Thyroid gland (tissue), 4 donors: Measurements from ENCODE around the gene C22orf31. TPM values are rescaled to one million over a fixed set of nuclear protein-coding genes. Genes with fewer than 3 reads are reported as not detected.

Experiments used
- DNase-seq, 2 donors: peaks; one replicate each; pipeline ENCODE4 v3.0.0-alpha.2; 2019
- H3K27ac ChIP-seq, 3 donors: fragments of 200-600 bp; sonication (generic); 1 replicate in 2 of 3; 2 replicates in 1 of 3; pipeline ENCODE4 v1.5.1; 2016 to 2019; ENCODE audit warnings: mild to moderate bottlenecking in 1 of 3, moderate library complexity in 1 of 3
- H3K27me3 ChIP-seq: fragments of 200-600 bp; sonication (generic); one replicate; pipeline ENCODE4 v1.5.1; 2019
- H3K36me3 ChIP-seq, 2 donors: fragments of 200-600 bp; sonication (generic); one replicate each; pipeline ENCODE4 v1.5.1; 2016 to 2019
- H3K4me1 ChIP-seq, 2 donors: fragments of 200-600 bp; sonication (generic); one replicate each; pipeline ENCODE4 v1.5.1; 2017 to 2019
- H3K4me3 ChIP-seq, 3 donors: fragments of 200-600 bp; sonication (generic); replicated peaks in 1 of 3; 1 replicate in 2 of 3; 2 replicates in 1 of 3; pipeline ENCODE4 v1.5.1; 2016; ENCODE audit warnings: mild to moderate bottlenecking in 1 of 3
- H3K9me3 ChIP-seq: fragments of 200-600 bp; sonication (generic); one replicate; pipeline ENCODE4 v1.5.1; 2017
- CTCF ChIP-seq, 6 experiments: fragments of 200-600 bp in 3 of 6; fragments of 450-650 bp in 3 of 6; sonication (generic) in 3 of 6; IDR thresholded peaks; one replicate each; pipeline ENCODE4 v1.5.1; 2016 to 2019; ENCODE audit warnings: antibody characterized with exemption in 6 of 6, mild to moderate bottlenecking in 2 of 6, inconsistent platforms in 1 of 6, moderate library complexity in 1 of 6
- POLR2A ChIP-seq, 2 donors: fragments of 450-650 bp; IDR thresholded peaks; one replicate each; pipeline ENCODE4 v1.6.1; 2017; ENCODE audit warnings: antibody characterized with exemption in 2 of 2, mild to moderate bottlenecking in 2 of 2, moderate library complexity in 1 of 2
- WGBS, 2 donors: methylation state at CpG; one replicate each; pipeline ENCODE4 v1.1.5; 2017; 5-methylcytosine and 5-hydroxymethylcytosine counted together
- intact Hi-C: fragments of 100-400 bp; cut with DNase I; formaldehyde crosslinking; loops from one replicate; pipeline ENCODE4 v1.15.1; 2023
- total RNA-seq, 4 donors: library from RNA; depleted of rRNA; stranded (reverse); fragments of >200 nt; gene quantifications; one replicate each; pipeline ENCODE4 v1.2.3, GENCODE V29; 2016

Gene C22orf31
- total RNA-seq, 4 donors from 2014 or later = not detected

- intact Hi-C loops = loop anchor here (10.0 kb wide), 1 partner anchor 118 kb away; no protein-coding TSS in a partner anchor
These were observed 29.0 kb downstream of the C22orf31 start for GRCh38 chr22:29032584-29032983.

GRCh38 chr22:29032014-29032475 is 29.6 kb downstream of the C22orf31 start:
- Histone ChIP-seq H3K36me3 (no peaks in the 10 kb centered on the region), H3K27ac (peak overlapping the region; percentile 88 to 96 (median 90)), H3K27me3 (no peaks in the 10 kb centered on the region), H3K4me3 (no peak overlapping the region), H3K4me1 (peaks cover 29 to 44% of the 10 kb centered on the region in 2 donors), H3K9me3 (no peaks in the 10 kb centered on the region)
- TF ChIP-seq POLR2A (IDR thresholded peaks at IDR 0.05) (no peak), CTCF (IDR thresholded peaks at IDR 0.05) (no peak)
- DNase-seq = no peak
- intact Hi-C loops = loop anchor here (10.0 kb wide), 1 partner anchor 117 kb away; no protein-coding TSS in a partner anchor
- 66 to 75% methylated on average over 4 to 8 of the region's 8 CpGs for WGBS, 2 donors

More at GRCh38 chr22:29032584-29032983, 29.0 kb downstream of the C22orf31 start:
- no peak for TF ChIP-seq CTCF (IDR thresholded peaks at IDR 0.05)
- TF ChIP-seq POLR2A (IDR thresholded peaks at IDR 0.05) = peak in 1 of 2 donors; percentile 40
- Histone ChIP-seq H3K4me1 (peaks cover 29 to 44% of the 10 kb centered on the region in 2 donors), H3K27me3 (no peaks in the 10 kb centered on the region), H3K27ac (peak overlapping the region; percentile 88 to 96 (median 90)), H3K36me3 (no peaks in the 10 kb centered on the region), H3K9me3 (no peaks in the 10 kb centered on the region), H3K4me3 (no peak overlapping the region)
- DNase-seq = peak; percentile 68 to 70
- WGBS, 2 donors = 23 to 25% methylated on average over 2 of the region's 2 CpGs

GRCh38 chr22:29031227-29032011 is 30.2 kb downstream of the C22orf31 start:
- peak in 3 of 6 experiments; percentile 2 to 19 (median 5) for TF ChIP-seq CTCF (IDR thresholded peaks at IDR 0.05)
- peak in 1 of 2 donors; percentile 58 for TF ChIP-seq POLR2A (IDR thresholded peaks at IDR 0.05)
- peak; percentile 91 to 93 for DNase-seq
- H3K4me3 ChIP-seq = peak overlapping the region in 1 of 3 donors; percentile 44
- 18 to 25% methylated on average over 18 of the region's 18 CpGs for WGBS, 2 donors
- no peaks in the 10 kb centered on the region for H3K9me3 ChIP-seq
- intact Hi-C loops = loop anchor here (10.0 kb wide), 1 partner anchor 117 kb away; no protein-coding TSS in a partner anchor
- no peaks in the 10 kb centered on the region for H3K36me3 ChIP-seq
- H3K27ac ChIP-seq = peak overlapping the region; percentile 88 to 96 (median 90)
- no peaks in the 10 kb centered on the region for H3K27me3 ChIP-seq
- H3K4me1 ChIP-seq = peaks cover 29 to 44% of the 10 kb centered on the region in 2 donors

GRCh38 chr22:29030618-29031226 is 30.9 kb downstream of the C22orf31 start:
- H3K4me3 ChIP-seq = peak overlapping the region in 2 of 3 donors; percentile 16 to 44
- no peaks in the 10 kb centered on the region for H3K9me3 ChIP-seq
- TF ChIP-seq POLR2A (IDR thresholded peaks at IDR 0.05) (peak in 1 of 2 donors; percentile 27), CTCF (IDR thresholded peaks at IDR 0.05) (no peak)
- intact Hi-C loops = loop anchor here (10.0 kb wide), 1 partner anchor 116 kb away; no protein-coding TSS in a partner anchor
- peaks cover 29 to 44% of the 10 kb centered on the region in 2 donors for H3K4me1 ChIP-seq
- peak; percentile 95 to 96 for DNase-seq
- H3K36me3 ChIP-seq = no peaks in the 10 kb centered on the region
- WGBS, 2 donors = 3 to 11% methylated on average over 25 to 28 of the region's 32 CpGs
- H3K27ac ChIP-seq = peak overlapping the region; percentile 88 to 96 (median 90)
- H3K27me3 ChIP-seq = no peaks in the 10 kb centered on the region
